HCT116 (cell line): ENCODE measurements around the gene AUTS2. TPM values are rescaled to one million over a fixed set of nuclear protein-coding genes. Genes with fewer than 3 reads are reported as not detected.

Experiments
- ATAC-seq: fragments of 200-7000 bp; cut with Tn5 transposase; 2 replicates; pipeline ENCODE4 v1.9.1; 2020; ENCODE audit warnings: mild to moderate bottlenecking, moderate library complexity
- BruUV-seq: library from RNA; stranded (reverse); fragments of 400-500 nt; replicated peaks from 2 replicates; lab custom pipeline; 2021; lab: Mats Ljungman, UMichigan
- CTCF ChIA-PET: fragments of 300-600 bp; sonication (Branson Sonifier 250); formaldehyde crosslinking; loops from one replicate; lab custom pipeline; 2021; ENCODE audit warnings: antibody characterized with exemption; lab: Charles Lee
- POLR2A ChIA-PET: fragments of 300-600, 350-600 bp; sonication (Branson Sonifier 250); formaldehyde crosslinking; loops from one replicate; lab custom pipeline; 2021; ENCODE audit warnings: antibody characterized with exemption; lab: Charles Lee
- RAD21 ChIA-PET, 2 experiments: fragments of 300-600 bp; sonication (Branson Sonifier 250); formaldehyde crosslinking; loops; one replicate each; lab custom pipeline; 2023; ENCODE audit warnings: low total read pairs in 2 of 2; ENCODE audit not compliant: uncharacterized antibody in 2 of 2, unreplicated experiment in 2 of 2, low non-redundant PET in 1 of 2; lab: Charles Lee
- DNase-seq: peaks from one replicate; pipeline ENCODE4 v3.0.0-alpha.2; 2010; ENCODE audit warnings: low read depth, low spot score
- H2AFZ ChIP-seq: fragments of 200-600 bp; shearing (Covaris generic), sonication (generic); 2 replicates; pipeline ENCODE4 v1.6.1; 2017; ENCODE audit warnings: low read depth, mixed run types, mixed read lengths, antibody characterized with exemption, low read length; ENCODE audit not compliant: poor library complexity, severe bottlenecking
- H3K27ac ChIP-seq: 2 replicates; pipeline ENCODE4 v1.5.1; 2012; ENCODE audit warnings: low read depth, low read length
- H3K27me3 ChIP-seq: fragments of 200-600 bp; sonication (generic); 2 replicates; pipeline ENCODE4 v1.6.1; 2016; ENCODE audit warnings: mixed run types, low read length, mixed read lengths; ENCODE audit not compliant: insufficient read depth
- H3K36me3 ChIP-seq, 2 experiments: fragments of 200-500 bp in 1 of 2; fragments of 200-600 bp in 1 of 2; sonication (Bioruptor generic) in 1 of 2; sonication (generic) in 1 of 2; 2 replicates each; pipeline versions ENCODE4 v1.5.1 to v1.6.1; 2014 to 2016; ENCODE audit warnings: low read length in 2 of 2, inconsistent platforms in 1 of 2, mixed read lengths in 1 of 2, mixed run types in 1 of 2; ENCODE audit not compliant: insufficient read depth in 2 of 2, control insufficient read depth in 1 of 2
- H3K4me1 ChIP-seq, 2 experiments: fragments of 200-600 bp in 1 of 2; sonication (generic) in 1 of 2; 2 replicates each; pipeline versions ENCODE4 v1.5.1 to v1.6.1; 2012 to 2017; ENCODE audit warnings: low read length in 2 of 2, inconsistent platforms in 1 of 2, mild to moderate bottlenecking in 1 of 2, mixed read lengths in 1 of 2, mixed run types in 1 of 2, moderate library complexity in 1 of 2; ENCODE audit not compliant: insufficient read depth in 2 of 2, control insufficient read depth in 1 of 2
- H3K4me2 ChIP-seq: fragments of 200-600 bp; sonication (generic); 2 replicates; pipeline ENCODE4 v1.6.1; 2017; ENCODE audit warnings: mixed run types, low read length, mixed read lengths
- H3K4me3 ChIP-seq, 2 experiments: fragments of 200-600 bp in 1 of 2; sonication (generic) in 1 of 2; replicated peaks in 1 of 2; 2 replicates each; pipeline ENCODE4 v1.5.1; 2011 to 2016; ENCODE audit warnings: low read length in 2 of 2, control low read depth in 1 of 2, low read depth in 1 of 2, mild to moderate bottlenecking in 1 of 2, mixed read lengths in 1 of 2, mixed run types in 1 of 2
- H3K79me2 ChIP-seq: fragments of 200-600 bp; sonication (generic); 2 replicates; pipeline ENCODE4 v1.6.1; 2017; ENCODE audit warnings: mild to moderate bottlenecking, mixed run types, low read length, moderate library complexity, mixed read lengths; ENCODE audit not compliant: insufficient read depth
- H3K9ac ChIP-seq: fragments of 200-600 bp; sonication (generic); 2 replicates; pipeline ENCODE4 v1.6.1; 2016; ENCODE audit warnings: low read length, mixed read lengths
- H3K9me2 ChIP-seq: fragments of 200-600 bp; sonication (generic), shearing (Covaris generic); 2 replicates; pipeline ENCODE4 v1.6.1; 2017; ENCODE audit warnings: mixed run types, mild to moderate bottlenecking, moderate library complexity; ENCODE audit not compliant: insufficient read depth
- H3K9me3 ChIP-seq, 2 experiments: fragments of 200-500 bp in 1 of 2; fragments of 200-600 bp in 1 of 2; sonication (Bioruptor generic) in 1 of 2; sonication (generic) in 1 of 2; 2 replicates each; pipeline ENCODE4 v1.6.1; 2014 to 2017; ENCODE audit warnings: low read length in 2 of 2, mixed read lengths in 2 of 2, inconsistent platforms in 1 of 2, low read depth in 1 of 2, mild to moderate bottlenecking in 1 of 2, mixed run types in 1 of 2, moderate library complexity in 1 of 2; ENCODE audit not compliant: control insufficient read depth in 1 of 2, insufficient read depth in 1 of 2
- H4K20me1 ChIP-seq: fragments of 200-600 bp; sonication (generic), shearing (Covaris generic); 2 replicates; pipeline ENCODE4 v1.6.1; 2017; ENCODE audit warnings: mixed run types, mild to moderate bottlenecking, moderate library complexity; ENCODE audit not compliant: insufficient read depth
- CEBPB ChIP-seq: IDR thresholded peaks from 2 replicates; pipeline ENCODE4 v1.6.1; 2012; ENCODE audit warnings: low read depth
- EGR1 ChIP-seq: IDR thresholded peaks from 2 replicates; pipeline ENCODE4 v1.6.1; 2012; ENCODE audit warnings: low read depth
- ELF1 ChIP-seq: IDR thresholded peaks from 2 replicates; pipeline ENCODE4 v1.6.1; 2012; ENCODE audit warnings: low read depth, borderline replicate concordance
- EZH2phosphoT487 ChIP-seq: fragments of 200-600 bp; IDR thresholded peaks from 2 replicates; pipeline ENCODE4 v1.6.1; 2018; ENCODE audit warnings: antibody characterized with exemption, borderline replicate concordance
- JUND ChIP-seq: IDR thresholded peaks from 2 replicates; pipeline ENCODE4 v1.6.1; 2012
- POLR2A ChIP-seq: IDR thresholded peaks from 2 replicates; pipeline ENCODE4 v1.7.0; 2011; ENCODE audit warnings: borderline replicate concordance; ENCODE audit not compliant: insufficient read depth, insufficient read length; ENCODE audit errors: extremely low read depth
- POLR2AphosphoS5 ChIP-seq: IDR thresholded peaks from 2 replicates; pipeline ENCODE4 v1.6.1; 2011; ENCODE audit warnings: mild to moderate bottlenecking, low read depth, low read length, moderate library complexity
- SIN3A ChIP-seq: IDR thresholded peaks from 2 replicates; pipeline ENCODE4 v1.6.1; 2012; ENCODE audit warnings: low read depth
- SP1 ChIP-seq: IDR thresholded peaks from 2 replicates; pipeline ENCODE4 v1.6.1; 2012; ENCODE audit warnings: low read depth
- TCF7L2 ChIP-seq: IDR thresholded peaks from 2 replicates; pipeline ENCODE4 v1.7.0; 2011; ENCODE audit warnings: borderline replicate concordance, inconsistent platforms; ENCODE audit not compliant: insufficient read depth, insufficient read length; ENCODE audit errors: extremely low read depth
- ZFX ChIP-seq: fragments of 450-650 bp; IDR thresholded peaks from 2 replicates; pipeline ENCODE4 v1.6.1; 2017
- intact Hi-C: fragments of 100-400 bp; cut with micrococcal nuclease; formaldehyde crosslinking; loops from 2 replicates; pipeline ENCODE4 v1.10.0; 2022
- total RNA-seq: library from RNA; stranded (reverse); gene quantifications from one replicate; pipeline ENCODE4 v1.2.1, GENCODE V29; 2021; ENCODE audit not compliant: unreplicated experiment
- TF ChIP-seq, protein P1 (sequence below): IDR thresholded peaks from 2 replicates; pipeline ENCODE4 v1.6.1; 2012; ENCODE audit warnings: low read depth
- TF ChIP-seq, protein P2 (sequence below), 3 experiments: fragments of 200-600 bp in 1 of 3; sonication (generic) in 1 of 3; IDR thresholded peaks in 2 of 3; conservative IDR thresholded peaks in 1 of 3; 2 replicates each; pipeline ENCODE4 v1.5.1; 2012 to 2017; ENCODE audit warnings: low read depth in 2 of 3, low read length in 2 of 3, antibody characterized with exemption in 1 of 3, borderline replicate concordance in 1 of 3, control low read depth in 1 of 3, mild to moderate bottlenecking in 1 of 3, mixed read lengths in 1 of 3, mixed run types in 1 of 3, moderate library complexity in 1 of 3; ENCODE audit not compliant: insufficient read depth in 1 of 3
- TF ChIP-seq, protein P3 (sequence below): IDR thresholded peaks from 2 replicates; pipeline ENCODE4 v1.6.1; 2012

AUTS2 gene
- total RNA-seq, 1 experiment from 2014 or later = 0.93 TPM

DNA sequence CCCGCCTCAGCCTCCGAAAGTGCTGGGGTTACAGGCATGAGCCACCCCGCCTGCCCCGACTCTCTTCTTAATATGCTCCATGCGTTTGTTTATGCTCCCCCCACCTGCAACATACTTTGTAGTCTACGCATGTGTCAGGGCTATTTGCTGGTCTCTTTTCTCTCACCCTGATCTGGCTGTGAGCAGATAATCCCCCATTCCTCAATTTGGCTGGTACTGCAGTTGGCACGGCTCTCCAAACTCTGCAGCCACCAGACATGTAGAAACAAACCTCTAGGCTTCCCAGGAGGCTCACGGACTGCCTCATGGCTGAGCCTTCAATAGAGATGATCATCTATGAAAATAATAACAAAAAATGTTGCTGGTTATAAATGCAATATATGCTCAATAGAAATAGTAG lies 993.4 kb downstream of the AUTS2 start:
- Histone ChIP-seq H3K4me3 (no peak overlapping the region), H3K79me2 (no peaks in the 10 kb centered on the region), H4K20me1 (no peaks in the 10 kb centered on the region), H3K9me2 (no peaks in the 10 kb centered on the region), H3K4me1 (no peaks in the 10 kb centered on the region), H2AFZ (no peak overlapping the region), H3K27ac (no peak overlapping the region), H3K9ac (no peak overlapping the region), H3K27me3 (no peaks in the 10 kb centered on the region), H3K9me3 (peaks cover 3 to 7% of the 10 kb centered on the region in 2 experiments; a peak in 2 of 4 replicates), H3K36me3 (no peaks in the 10 kb centered on the region), H3K4me2 (no peak overlapping the region)
- DNase-seq (no peak), ATAC-seq (no peak)
- intact Hi-C loops = no loop called here
- ChIA-PET CTCF (no interaction called here), RAD21 (no interaction called here), POLR2A (no interaction called here)
- BruUV-seq = no TSS peak
- no peak for TF ChIP-seq SP1
- TF ChIP-seq ZFX = no peak
- no peak for TF ChIP-seq POLR2AphosphoS5
- TF ChIP-seq, protein P1, sequence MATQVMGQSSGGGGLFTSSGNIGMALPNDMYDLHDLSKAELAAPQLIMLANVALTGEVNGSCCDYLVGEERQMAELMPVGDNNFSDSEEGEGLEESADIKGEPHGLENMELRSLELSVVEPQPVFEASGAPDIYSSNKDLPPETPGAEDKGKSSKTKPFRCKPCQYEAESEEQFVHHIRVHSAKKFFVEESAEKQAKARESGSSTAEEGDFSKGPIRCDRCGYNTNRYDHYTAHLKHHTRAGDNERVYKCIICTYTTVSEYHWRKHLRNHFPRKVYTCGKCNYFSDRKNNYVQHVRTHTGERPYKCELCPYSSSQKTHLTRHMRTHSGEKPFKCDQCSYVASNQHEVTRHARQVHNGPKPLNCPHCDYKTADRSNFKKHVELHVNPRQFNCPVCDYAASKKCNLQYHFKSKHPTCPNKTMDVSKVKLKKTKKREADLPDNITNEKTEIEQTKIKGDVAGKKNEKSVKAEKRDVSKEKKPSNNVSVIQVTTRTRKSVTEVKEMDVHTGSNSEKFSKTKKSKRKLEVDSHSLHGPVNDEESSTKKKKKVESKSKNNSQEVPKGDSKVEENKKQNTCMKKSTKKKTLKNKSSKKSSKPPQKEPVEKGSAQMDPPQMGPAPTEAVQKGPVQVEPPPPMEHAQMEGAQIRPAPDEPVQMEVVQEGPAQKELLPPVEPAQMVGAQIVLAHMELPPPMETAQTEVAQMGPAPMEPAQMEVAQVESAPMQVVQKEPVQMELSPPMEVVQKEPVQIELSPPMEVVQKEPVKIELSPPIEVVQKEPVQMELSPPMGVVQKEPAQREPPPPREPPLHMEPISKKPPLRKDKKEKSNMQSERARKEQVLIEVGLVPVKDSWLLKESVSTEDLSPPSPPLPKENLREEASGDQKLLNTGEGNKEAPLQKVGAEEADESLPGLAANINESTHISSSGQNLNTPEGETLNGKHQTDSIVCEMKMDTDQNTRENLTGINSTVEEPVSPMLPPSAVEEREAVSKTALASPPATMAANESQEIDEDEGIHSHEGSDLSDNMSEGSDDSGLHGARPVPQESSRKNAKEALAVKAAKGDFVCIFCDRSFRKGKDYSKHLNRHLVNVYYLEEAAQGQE = no peak
- no peak for TF ChIP-seq CEBPB
- no peak for TF ChIP-seq EGR1
- TF ChIP-seq, protein P2, sequence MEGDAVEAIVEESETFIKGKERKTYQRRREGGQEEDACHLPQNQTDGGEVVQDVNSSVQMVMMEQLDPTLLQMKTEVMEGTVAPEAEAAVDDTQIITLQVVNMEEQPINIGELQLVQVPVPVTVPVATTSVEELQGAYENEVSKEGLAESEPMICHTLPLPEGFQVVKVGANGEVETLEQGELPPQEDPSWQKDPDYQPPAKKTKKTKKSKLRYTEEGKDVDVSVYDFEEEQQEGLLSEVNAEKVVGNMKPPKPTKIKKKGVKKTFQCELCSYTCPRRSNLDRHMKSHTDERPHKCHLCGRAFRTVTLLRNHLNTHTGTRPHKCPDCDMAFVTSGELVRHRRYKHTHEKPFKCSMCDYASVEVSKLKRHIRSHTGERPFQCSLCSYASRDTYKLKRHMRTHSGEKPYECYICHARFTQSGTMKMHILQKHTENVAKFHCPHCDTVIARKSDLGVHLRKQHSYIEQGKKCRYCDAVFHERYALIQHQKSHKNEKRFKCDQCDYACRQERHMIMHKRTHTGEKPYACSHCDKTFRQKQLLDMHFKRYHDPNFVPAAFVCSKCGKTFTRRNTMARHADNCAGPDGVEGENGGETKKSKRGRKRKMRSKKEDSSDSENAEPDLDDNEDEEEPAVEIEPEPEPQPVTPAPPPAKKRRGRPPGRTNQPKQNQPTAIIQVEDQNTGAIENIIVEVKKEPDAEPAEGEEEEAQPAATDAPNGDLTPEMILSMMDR (IDR thresholded peaks at IDR 0.05 in 2 of 3, conservative IDR thresholded peaks at IDR 0.05 in 1 of 3; ENCODE audit: borderline replicate concordance in 1 of 3, insufficient read depth in 1 of 3, low read depth in 2 of 3, low read length in 2 of 3) = no peak
- no peak for TF ChIP-seq TCF7L2
- TF ChIP-seq, protein P3, sequence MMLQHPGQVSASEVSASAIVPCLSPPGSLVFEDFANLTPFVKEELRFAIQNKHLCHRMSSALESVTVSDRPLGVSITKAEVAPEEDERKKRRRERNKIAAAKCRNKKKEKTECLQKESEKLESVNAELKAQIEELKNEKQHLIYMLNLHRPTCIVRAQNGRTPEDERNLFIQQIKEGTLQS = no peak
- TF ChIP-seq POLR2A = no peak
- no peak for TF ChIP-seq JUND
- no peak for TF ChIP-seq SIN3A
- no peak for TF ChIP-seq ELF1
- TF ChIP-seq EZH2phosphoT487 = no peak
